HG03139 (cell line): Measurements from ENCODE around the gene IGF2BP1.
"Not testable (repeated sequence)": the region's sequence is repeated elsewhere in the genome, so short reads cannot be mapped to it uniquely, and the experiment has no call there.

ENCODE experiments used
- ATAC-seq: cut with Tn5 transposase; IDR thresholded peaks from one replicate; pipeline ENCODE4 v1.9.1; 2021; ENCODE audit not compliant: unreplicated experiment

The IGF2BP1 gene

GRCh38 chr17:49016775-49017463 is 19.7 kb downstream of the IGF2BP1 start:
- no peak for ATAC-seq

GRCh38 chr17:49018116-49018612 is 21.0 kb downstream of the IGF2BP1 start:
- ATAC-seq: no peak

DNA sequence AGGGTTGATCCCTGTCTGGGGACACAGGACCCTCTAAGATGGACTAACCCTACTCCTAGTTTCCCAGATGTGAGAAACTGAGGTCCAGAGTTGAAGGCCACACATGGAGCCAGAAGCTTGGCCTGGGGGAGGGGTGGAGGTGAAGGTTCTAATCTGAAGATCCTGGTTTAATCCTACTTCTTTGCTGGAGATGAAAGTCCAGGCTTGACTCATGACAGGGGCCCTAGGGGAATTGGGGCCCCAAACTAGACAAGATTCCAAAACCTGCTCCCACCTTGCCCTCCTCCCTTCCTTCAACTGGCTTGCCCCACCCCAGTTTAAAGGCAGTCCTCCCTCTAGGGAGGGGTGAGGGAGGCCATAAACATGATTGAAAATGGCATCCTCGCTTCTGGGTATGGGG is 21.6 kb downstream of the IGF2BP1 start:
- ATAC-seq: no peak

GRCh38 chr17:49020609-49021008 is 23.4 kb downstream of the IGF2BP1 start:
- no peak for ATAC-seq

DNA sequence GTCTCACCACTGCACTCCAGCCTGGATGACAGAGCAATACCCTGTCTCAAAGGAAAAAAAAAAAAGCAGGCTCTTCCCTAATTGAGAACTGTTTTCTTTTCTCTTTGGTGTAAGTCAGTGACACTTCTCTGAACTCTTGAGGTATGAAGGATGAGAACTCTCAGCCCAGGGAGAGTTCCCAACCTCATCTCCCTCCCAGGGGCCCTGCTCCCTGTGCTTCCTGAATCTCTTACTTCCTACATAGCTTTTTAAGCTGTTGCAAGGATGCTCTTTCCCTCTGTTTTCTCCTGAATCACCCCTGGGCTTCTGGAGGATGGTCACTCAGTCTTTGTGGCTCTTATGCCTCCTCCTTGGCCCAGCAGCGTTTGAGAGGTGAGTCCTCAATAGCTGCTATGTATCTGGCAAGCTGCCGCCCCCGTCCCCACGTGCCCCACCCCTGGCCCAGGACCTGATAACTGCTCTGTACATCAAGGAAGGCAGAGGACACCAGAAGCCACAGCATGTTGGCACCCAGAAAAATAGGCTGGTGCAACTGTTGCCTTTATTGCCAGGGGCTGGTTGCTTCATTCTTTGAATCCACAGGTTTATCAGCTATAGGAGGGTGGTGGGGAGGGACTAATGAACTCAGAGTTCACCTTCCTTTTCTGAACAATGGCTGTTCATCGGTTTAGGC is 24.0 kb downstream of the IGF2BP1 start:
- ATAC-seq: no peak

- no peak for ATAC-seq
These were observed 24.6 kb downstream of the IGF2BP1 start for GRCh38 chr17:49021768-49022103.

GRCh38 chr17:49022391-49022941 is 25.3 kb downstream of the IGF2BP1 start:
- ATAC-seq: no peak

DNA sequence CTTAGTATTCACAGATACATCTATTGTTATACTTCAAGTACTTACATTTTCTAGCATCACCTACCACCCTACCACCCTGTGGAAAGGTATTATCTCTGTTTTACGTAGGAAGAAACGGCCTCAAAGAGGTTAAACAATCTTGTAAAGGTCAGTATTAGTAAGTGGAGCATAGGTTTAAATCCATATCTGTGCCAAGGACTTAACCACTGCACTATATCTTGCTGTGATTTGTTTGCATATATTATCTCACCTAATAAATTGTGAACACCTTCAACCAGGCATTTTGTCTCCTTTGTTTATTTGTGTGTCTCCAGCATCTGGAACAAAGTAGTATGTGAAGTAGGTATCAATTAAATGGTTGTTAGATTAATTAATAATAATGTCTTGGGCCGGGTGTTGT is 27.3 kb downstream of the IGF2BP1 start:
- no peak for ATAC-seq

DNA sequence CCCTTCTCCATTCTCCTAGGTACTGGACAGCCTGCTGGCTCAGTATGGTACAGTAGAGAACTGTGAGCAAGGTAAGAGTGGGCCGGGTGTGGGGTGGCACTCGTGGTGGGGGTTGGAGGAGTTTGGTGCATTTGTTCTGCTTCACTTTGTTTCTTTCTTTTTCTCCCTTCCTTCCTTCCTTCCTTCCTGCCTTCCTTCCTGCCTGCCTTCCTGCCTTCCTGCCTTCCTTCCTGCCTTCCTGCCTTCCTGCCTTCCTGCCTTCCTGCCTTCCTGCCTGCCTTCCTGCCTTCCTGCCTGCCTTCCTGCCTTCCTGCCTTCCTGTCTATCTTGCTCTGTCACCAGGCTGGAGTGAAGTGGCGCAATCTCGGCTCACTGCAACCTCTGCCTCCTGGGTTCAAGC is 29.3 kb downstream of the IGF2BP1 start:
- ATAC-seq: not testable (repeated sequence)

DNA sequence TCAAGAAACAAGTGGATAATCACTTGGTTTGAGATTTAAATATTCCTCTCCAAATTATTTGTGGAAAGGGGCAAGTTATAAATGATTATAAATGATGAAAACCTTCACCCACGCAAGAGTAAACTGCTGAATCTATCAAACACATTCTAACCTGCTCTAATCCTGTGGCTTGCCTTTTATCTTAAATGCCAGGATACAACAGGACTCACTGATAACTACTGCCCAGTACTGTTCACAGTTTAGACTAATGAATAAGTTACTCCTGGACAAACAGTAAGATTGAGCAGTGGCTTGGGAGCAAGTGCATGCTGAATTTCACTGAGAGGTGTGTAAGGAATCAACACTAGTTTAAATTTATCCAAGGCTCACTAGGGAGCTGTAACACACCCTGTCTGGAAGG is 31.1 kb downstream of the IGF2BP1 start:
- no peak for ATAC-seq

GRCh38 chr17:49029801-49030200 is 32.6 kb downstream of the IGF2BP1 start:
- ATAC-seq: no peak

DNA sequence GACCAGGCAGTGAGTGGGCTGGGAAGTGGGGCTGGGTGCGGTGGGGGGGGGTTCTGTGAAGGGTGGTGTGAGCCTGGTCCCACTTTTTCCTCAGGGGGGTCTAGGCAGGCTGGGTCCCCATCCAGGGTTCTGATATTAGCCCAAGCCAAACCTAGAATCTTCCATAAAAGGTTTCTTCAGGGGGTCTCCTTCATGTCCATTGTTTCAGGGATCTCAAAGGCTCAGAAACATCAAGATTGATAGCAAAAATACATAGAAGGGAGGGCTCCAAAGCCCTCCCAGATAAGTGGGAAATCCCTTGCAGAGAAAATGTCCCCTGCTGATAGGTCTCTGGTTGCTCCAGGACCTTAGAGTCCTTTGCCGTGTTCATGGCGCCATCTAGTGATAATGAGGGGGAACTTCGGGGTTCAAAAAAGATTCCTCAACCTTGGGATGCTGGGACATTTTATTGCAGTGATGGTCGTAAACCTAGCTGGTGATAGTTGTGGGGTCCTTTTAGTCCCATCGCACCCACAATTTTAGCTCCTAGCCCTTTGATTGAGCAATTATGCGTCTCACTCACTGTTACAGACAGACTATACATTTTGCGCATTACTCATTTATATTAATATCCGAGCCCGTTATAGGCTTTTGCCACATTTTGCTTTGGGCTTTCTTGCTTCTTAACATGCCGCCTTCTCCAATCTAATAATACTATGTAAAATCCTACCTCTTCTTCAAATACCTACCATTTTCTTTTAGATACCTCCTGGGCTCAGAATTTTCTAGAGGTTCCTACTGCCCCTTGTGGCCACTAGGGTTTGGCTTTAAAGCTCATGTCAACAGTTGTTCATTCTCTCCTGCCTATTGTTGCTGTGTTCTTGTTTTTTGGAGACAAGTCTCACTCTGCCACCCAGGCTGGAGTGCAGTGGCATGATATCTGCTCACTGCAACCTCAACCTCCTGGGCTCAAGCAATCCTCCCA is 35.1 kb downstream of the IGF2BP1 start:
- ATAC-seq: no peak

GRCh38 chr17:49035470-49036269 is 38.5 kb downstream of the IGF2BP1 start:
- no peak for ATAC-seq

- ATAC-seq: no peak
These were observed 39.1 kb downstream of the IGF2BP1 start for GRCh38 chr17:49036270-49036626.

DNA sequence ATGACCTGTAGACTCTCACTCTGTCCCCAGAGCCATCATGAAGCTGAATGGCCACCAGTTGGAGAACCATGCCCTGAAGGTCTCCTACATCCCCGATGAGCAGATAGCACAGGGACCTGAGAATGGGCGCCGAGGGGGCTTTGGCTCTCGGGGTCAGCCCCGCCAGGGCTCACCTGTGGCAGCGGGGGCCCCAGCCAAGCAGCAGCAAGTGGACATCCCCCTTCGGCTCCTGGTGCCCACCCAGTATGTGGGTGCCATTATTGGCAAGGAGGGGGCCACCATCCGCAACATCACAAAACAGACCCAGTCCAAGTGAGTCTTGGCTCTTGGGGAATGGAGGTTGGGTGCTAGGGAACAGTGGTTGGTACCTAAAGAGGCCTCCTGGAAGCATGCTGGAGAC is 41.0 kb downstream of the IGF2BP1 start:
- ATAC-seq: no peak

GRCh38 chr17:49038544-49038943 is 41.4 kb downstream of the IGF2BP1 start:
- no peak for ATAC-seq

- not testable (repeated sequence) for ATAC-seq
These were observed 42.3 kb downstream of the IGF2BP1 start for GRCh38 chr17:49039518-49039917.

GRCh38 chr17:49041527-49041926 is 44.3 kb downstream of the IGF2BP1 start:
- ATAC-seq: no peak

DNA sequence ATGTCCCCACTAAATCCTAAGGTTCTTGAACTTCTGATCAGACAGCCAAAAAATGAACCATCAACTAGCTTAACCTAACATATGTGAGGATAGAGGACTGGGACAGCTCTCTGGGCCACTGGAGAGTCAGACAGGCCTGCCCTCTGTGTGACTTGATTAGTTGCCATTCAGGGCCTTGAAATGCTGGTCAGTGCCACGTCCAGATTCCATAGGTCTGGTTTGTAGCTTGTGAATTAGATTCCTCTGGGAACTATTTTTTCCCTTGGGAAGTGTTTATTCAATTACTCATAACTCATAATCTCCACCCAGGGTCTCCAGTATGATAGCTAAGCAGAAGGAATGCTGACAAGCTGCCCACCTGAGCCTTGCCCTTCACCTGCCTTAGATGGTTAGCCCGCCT is 48.2 kb downstream of the IGF2BP1 start:
- ATAC-seq: no peak

DNA sequence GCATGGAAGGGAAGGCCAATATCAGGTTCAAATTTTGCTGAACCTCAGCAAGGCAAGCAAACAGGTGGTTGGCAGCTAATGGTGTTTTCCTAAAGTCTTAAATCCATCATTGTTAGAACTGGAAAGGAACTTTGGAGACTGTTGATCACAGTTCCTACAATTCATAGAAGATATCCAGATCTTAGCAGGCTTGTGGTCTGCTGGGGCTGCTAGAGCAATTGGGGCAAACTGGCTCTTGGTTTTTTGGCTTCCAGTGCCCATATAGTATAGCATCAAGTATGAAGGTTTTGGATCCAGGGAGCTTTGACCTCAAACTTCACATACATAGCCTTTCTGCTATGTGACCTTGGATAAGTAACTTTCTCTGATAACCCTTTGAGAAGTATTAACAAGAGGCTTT is 49.7 kb downstream of the IGF2BP1 start:
- no peak for ATAC-seq

DNA sequence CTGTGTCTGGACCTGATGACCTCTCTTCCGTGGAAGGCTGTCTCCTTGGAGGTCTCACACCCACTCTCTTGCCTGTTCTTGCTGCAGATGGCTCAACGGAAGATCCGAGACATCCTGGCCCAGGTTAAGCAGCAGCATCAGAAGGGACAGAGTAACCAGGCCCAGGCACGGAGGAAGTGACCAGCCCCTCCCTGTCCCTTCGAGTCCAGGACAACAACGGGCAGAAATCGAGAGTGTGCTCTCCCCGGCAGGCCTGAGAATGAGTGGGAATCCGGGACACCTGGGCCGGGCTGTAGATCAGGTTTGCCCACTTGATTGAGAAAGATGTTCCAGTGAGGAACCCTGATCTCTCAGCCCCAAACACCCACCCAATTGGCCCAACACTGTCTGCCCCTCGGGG is 52.1 kb downstream of the IGF2BP1 start:
- ATAC-seq: no peak
